RKO (cell line): ENCODE results near the gene CNTNAP2.
A peak's percentile ranks its signal among the peaks of the same experiment; 100 is the strongest.
"Not testable (repeated sequence)": the region's sequence is repeated elsewhere in the genome, so short reads cannot be mapped to it uniquely, and the experiment has no call there.

Source experiments
- DNase-seq: peaks from one replicate; pipeline ENCODE4 v3.0.0-alpha.2; 2016; ENCODE audit warnings: low spot score

CNTNAP2 gene

DNA sequence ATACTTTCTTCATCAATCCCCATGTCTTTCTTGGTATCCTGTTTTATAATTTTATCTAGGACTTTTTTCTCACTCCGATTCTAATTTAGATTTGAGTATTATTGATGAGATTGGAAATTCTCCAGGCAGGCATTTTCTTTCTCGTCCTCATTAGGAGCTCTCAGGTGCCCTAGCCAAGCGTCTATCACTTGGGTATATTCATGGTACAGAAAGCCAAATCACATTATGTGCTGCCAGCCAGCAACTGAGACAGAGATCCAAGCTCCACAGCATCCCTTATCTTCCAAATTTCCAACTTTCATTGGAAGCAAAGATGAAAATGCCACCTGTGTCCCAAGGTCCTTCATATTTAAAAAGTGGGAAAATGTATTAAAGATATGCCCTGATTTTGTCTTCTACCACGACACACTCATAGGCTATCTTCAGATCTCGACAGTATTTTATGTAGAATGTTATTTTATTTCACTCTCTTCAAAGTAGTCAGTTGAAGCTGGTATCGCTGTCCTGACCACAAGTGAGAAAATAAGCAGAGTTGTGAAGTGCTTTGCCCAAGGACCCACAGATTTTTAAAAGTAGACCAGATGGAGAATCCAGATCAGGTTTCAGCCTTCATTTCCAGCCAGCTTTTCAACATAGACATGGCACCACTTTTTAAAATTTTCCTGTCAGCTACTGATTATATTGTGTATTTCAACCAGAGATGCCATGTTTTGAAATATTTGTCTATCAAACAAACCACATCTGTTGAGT lies 773.4 kb downstream of the CNTNAP2 start:
- DNase-seq = no peak

GRCh38 chr7:146892151-146892550 lies 775.5 kb downstream of the CNTNAP2 start:
- DNase-seq = no peak

- no peak for DNase-seq
Measured at GRCh38 chr7:146894927-146895326, 778.3 kb downstream of the CNTNAP2 start.

- no peak for DNase-seq
Measured at GRCh38 chr7:146902266-146902665, 785.7 kb downstream of the CNTNAP2 start.

DNA sequence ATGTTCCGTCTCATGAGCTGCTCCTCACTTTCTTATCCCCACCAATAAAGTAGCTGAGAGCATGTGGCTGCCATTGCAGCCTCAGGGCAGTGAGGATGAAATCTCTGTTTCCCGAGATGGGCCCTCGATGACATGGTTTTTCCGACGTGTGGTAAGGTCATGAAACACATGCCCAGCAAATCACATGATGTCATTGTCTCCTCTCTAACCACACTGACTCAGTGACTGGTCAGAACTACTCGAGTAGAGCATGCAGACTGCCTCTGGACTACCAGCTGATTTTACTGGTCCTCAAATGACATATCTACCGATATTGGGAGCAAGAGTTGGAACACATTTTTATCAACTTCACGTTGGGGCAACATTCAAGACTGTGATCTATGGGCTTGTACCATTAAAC lies 786.1 kb downstream of the CNTNAP2 start:
- peak; percentile 76 for DNase-seq

DNA sequence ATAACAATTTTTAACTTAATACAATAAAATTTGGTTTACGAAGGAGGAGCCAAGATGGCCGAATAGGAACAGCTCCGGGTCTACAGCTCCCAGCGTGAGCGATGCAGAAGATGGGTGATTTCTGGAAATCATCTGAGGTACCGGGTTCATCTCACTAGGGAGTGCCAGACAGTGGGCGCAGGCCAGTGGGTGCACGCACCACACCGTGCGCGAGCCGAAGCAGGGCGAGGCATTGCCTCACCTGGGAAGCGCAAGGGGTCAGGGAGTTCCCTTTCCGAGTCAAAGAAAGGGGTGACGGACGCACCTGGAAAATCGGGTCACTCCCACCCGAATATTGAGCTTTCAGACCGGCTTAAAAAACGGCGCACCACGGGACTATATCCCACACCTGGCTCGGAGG lies 789.1 kb downstream of the CNTNAP2 start:
- DNase-seq = not testable (repeated sequence)

- DNase-seq = no peak
Measured at GRCh38 chr7:146922782-146923181, 806.2 kb downstream of the CNTNAP2 start.

- DNase-seq = no peak
Measured at GRCh38 chr7:146926841-146927240, 810.2 kb downstream of the CNTNAP2 start.

- no peak for DNase-seq
Measured at GRCh38 chr7:146937836-146938235, 821.2 kb downstream of the CNTNAP2 start.

DNA sequence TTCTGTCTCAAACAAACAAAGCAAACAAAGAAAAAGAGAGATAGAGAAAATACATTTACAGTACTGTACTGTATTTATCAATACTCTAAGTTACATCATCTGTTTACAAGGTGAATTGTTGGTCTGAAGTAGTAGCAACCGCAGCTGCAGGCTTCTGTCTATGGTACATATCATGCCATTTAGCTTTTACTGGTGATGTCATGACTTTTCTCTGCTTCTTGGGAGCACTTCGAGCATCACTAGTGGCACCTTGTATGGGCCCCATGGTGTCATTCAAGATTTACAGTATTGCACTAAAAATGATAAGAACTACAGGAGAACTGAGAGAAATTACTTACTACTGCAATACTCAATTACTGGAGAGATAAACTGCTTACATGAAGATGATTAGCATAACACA lies 826.9 kb downstream of the CNTNAP2 start:
- no peak for DNase-seq

DNA sequence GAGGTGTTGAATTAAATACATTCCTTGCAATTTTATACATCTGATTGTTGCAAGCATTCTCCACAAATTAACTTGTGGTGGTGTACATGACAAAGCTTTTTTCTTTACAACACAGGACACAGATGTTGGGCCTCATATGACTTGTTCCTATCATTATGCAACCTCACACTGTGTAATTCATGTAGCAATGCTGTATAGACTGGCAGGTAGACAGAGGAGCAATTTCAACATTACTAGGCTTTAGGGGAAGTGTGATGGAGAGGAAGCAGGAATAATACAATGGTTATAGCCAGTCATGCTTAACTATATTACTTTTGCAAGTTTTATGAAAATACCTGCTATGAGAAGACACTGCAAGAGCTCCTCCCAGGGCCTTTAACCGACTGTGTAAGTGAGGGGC lies 832.1 kb downstream of the CNTNAP2 start:
- DNase-seq = no peak

GRCh38 chr7:146956321-146956720 lies 839.7 kb downstream of the CNTNAP2 start:
- no peak for DNase-seq

GRCh38 chr7:146956853-146957252 lies 840.3 kb downstream of the CNTNAP2 start:
- DNase-seq = peak; percentile 71

- DNase-seq = peak; percentile 34
Measured at GRCh38 chr7:146960773-146961391, 844.3 kb downstream of the CNTNAP2 start.

GRCh38 chr7:146961617-146962016 lies 845.0 kb downstream of the CNTNAP2 start:
- peak; percentile 99 for DNase-seq

DNA sequence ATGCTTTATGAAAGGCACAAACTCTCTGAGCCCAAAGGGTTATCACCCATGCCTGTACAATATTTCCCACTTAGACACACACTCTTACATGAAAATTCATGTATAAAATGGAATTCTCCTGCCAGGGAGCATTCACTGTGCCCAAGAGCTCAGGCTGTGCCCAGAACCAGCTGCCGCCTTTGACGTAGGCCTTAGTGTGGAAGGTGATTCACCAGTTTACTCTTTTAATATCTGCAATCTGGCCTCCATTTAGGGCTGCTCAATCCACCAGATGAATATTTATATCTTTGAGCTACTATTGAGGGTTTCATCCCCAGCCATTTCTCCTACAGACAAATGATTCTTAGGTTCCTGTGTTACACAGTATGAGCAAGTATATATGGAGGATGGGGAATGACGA lies 849.7 kb downstream of the CNTNAP2 start:
- no peak for DNase-seq

DNA sequence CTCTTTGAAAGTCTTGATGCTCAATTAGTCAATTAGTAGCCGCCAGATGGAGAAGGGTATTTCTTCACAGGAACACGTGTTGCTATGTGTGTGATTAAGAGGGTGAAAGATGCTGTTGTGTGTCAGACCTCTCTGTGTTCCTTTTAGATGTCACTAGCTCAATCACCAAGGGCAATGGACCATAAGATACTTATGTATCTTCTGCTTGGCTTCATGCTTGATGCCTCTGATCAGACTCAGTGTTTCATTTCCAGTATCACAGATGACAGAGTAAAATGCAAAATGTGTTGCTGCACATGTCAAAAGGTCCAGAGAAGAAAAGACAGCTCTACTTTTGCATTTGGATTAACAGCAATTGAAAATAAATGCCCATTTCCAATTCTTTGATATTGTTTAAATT lies 865.9 kb downstream of the CNTNAP2 start:
- no peak for DNase-seq

GRCh38 chr7:146991596-146991995 lies 875.0 kb downstream of the CNTNAP2 start:
- no peak for DNase-seq

GRCh38 chr7:146993764-146994163 lies 877.2 kb downstream of the CNTNAP2 start:
- no peak for DNase-seq

- no peak for DNase-seq
Measured at GRCh38 chr7:147008530-147008929, 891.9 kb downstream of the CNTNAP2 start.

DNA sequence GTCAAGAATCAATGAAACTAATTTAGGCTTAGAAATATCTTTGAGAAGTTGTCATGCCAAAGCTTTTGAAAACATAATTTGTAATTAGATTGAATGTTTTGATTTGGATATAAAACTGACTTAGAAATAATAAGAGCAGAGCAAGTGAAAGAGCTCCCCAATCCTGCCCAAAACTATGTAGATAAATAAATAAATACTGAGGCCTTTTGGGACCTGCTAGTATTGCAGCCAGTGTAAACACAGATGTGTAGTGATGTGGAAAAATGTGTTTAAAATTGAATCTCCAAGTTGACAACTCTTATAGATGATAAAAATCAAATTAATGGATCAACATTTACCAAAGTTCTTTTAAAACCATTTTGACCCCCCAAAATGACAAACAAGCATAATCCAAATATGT lies 896.1 kb downstream of the CNTNAP2 start:
- DNase-seq = no peak

- no peak for DNase-seq
Measured at GRCh38 chr7:147013825-147014224, 897.2 kb downstream of the CNTNAP2 start.

- DNase-seq = peak; percentile 8
Measured at GRCh38 chr7:147014286-147014955, 897.8 kb downstream of the CNTNAP2 start.
